ENCODE results near the gene KPNB1. TPM values are rescaled to one million over a fixed set of nuclear protein-coding genes. Genes with fewer than 3 reads are reported as not detected.

KPNB1 gene
- total RNA-seq, 1 experiment from 2014 or later = 742 TPM

DNA sequence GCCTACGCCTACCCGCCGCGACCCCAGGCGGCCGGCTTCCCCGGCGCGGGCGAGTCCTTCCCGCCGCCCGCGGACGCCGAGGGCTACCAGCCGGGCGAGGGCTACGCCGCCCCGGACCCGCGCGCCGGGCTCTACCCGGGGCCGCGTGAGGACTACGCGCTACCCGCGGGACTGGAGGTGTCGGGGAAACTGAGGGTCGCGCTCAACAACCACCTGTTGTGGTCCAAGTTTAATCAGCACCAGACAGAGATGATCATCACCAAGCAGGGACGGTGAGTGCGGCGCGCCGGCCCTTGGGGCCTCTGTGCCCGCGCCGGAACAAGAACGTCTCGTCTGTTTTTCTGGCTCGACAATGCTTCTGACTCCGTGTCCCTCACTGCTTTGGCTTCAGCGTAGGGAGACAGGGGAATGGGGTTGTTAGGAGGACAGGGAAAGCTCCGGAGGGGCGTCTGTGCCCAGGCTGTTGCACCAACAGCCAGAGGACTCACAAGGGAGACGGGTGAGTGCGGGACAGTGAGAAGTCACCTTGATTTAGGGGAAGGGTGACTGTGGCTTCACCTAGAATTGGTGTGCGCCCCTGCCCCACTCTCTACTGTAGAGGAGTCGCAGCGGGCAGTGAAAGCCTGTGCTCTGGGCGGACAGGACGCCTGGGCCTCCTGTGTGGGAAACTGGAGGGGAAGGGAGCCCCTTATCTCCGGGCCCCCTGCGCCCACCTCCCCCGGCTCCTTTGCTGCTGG lies 84.1 kb downstream of the KPNB1 start:
- no peak overlapping the region for H3K18ac ChIP-seq (ENCODE audit: insufficient read length, low read depth, low read length)
- H3K4me2 ChIP-seq (ENCODE audit: insufficient read depth, insufficient read length, low read length) = peak overlapping the region; percentile 67
- H2AK5ac ChIP-seq (ENCODE audit: insufficient read length, low read length) = no peak overlapping the region
- peaks cover 83% of the 10 kb centered on the region for H3K27me3 Mint-ChIP-seq (ENCODE audit: low read depth)
- DNase-seq = peak; percentile 53
- H2AFZ ChIP-seq (ENCODE audit: low read length) = no peak overlapping the region
- no peak overlapping the region for H2BK15ac ChIP-seq (ENCODE audit: low read depth, low read length)
- no peak overlapping the region for H3K14ac ChIP-seq (ENCODE audit: insufficient read depth, low read length)
- H3K56ac ChIP-seq (ENCODE audit: insufficient read length, low read depth, low read length) = no peak overlapping the region
- H3K79me2 ChIP-seq (ENCODE audit: insufficient read depth, low read length) = no peaks in the 10 kb centered on the region
- no peak overlapping the region for H2BK120ac ChIP-seq (ENCODE audit: low read depth, low read length, poor library complexity, severe bottlenecking)
- no peak overlapping the region for H3K27ac Mint-ChIP-seq
- no peak overlapping the region for H2BK5ac ChIP-seq (ENCODE audit: insufficient read length, low read length)
- no peak overlapping the region for H3K23ac ChIP-seq (ENCODE audit: insufficient read length, low read depth, low read length)
- no peaks in the 10 kb centered on the region for H3K79me1 ChIP-seq (ENCODE audit: insufficient read depth, low read depth, low read length, poor library complexity, severe bottlenecking)
- no peak overlapping the region for H4K5ac ChIP-seq (ENCODE audit: insufficient read length, low read depth, low read length)
- peak overlapping the region; percentile 59 to 86 for H3K4me3 Mint-ChIP-seq
- WGBS (ENCODE audit: extremely low coverage, insufficient read length, low lambda C conversion rate) = no CpG with 5 or more reads among the region's 60 CpGs
- H2BK20ac ChIP-seq (ENCODE audit: low read depth, low read length, poor library complexity, severe bottlenecking) = no peak overlapping the region
- H4K91ac ChIP-seq (ENCODE audit: insufficient read length, low read depth, low read length) = no peak overlapping the region
- H2BK12ac ChIP-seq (ENCODE audit: insufficient read length, low read depth, low read length) = no peak overlapping the region
- TF ChIP-seq, protein P1, sequence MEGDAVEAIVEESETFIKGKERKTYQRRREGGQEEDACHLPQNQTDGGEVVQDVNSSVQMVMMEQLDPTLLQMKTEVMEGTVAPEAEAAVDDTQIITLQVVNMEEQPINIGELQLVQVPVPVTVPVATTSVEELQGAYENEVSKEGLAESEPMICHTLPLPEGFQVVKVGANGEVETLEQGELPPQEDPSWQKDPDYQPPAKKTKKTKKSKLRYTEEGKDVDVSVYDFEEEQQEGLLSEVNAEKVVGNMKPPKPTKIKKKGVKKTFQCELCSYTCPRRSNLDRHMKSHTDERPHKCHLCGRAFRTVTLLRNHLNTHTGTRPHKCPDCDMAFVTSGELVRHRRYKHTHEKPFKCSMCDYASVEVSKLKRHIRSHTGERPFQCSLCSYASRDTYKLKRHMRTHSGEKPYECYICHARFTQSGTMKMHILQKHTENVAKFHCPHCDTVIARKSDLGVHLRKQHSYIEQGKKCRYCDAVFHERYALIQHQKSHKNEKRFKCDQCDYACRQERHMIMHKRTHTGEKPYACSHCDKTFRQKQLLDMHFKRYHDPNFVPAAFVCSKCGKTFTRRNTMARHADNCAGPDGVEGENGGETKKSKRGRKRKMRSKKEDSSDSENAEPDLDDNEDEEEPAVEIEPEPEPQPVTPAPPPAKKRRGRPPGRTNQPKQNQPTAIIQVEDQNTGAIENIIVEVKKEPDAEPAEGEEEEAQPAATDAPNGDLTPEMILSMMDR (conservative IDR thresholded peaks at IDR 0.05) = no peak
- H4K8ac ChIP-seq (replicated peaks; ENCODE audit: insufficient read length, low read depth, low read length) = no peak overlapping the region
- peaks cover 9% of the 10 kb centered on the region for H3K23me2 ChIP-seq (ENCODE audit: insufficient read length, low read depth, low read length, poor library complexity, severe bottlenecking)
- H3K9me3 Mint-ChIP-seq = peaks cover 0 to 2% of the 10 kb centered on the region in 2 experiments; a peak in 1 of 5 replicates
- peaks cover 26% of the 10 kb centered on the region for H3K27me3 ChIP-seq (ENCODE audit: insufficient read depth, low read length)
- no peak overlapping the region for H3K4ac ChIP-seq (ENCODE audit: low read depth, low read length)
- no peak overlapping the region for H3T11ph ChIP-seq (ENCODE audit: low read length)
- H3K36me3 Mint-ChIP-seq (ENCODE audit: insufficient read depth in 1 of 3, low read depth in 3 of 3) = no peaks in the 10 kb centered on the region; a peak in 1 of 7 replicates
- H4K20me1 ChIP-seq (ENCODE audit: control insufficient read depth, insufficient read depth, insufficient read length) = no peaks in the 10 kb centered on the region
- no peak overlapping the region for H3K27ac ChIP-seq (ENCODE audit: insufficient read length, low read depth, low read length)
- no peaks in the 10 kb centered on the region for H3K4me1 ChIP-seq (ENCODE audit: insufficient read depth, low read length)
- no peaks in the 10 kb centered on the region for H3K9me3 ChIP-seq (ENCODE audit: control insufficient read depth, low read depth, low read length)
- no peak overlapping the region for H3K9ac ChIP-seq (ENCODE audit: extremely low read depth, insufficient read length, low read length)
- peaks cover 9 to 15% of the 10 kb centered on the region in 2 experiments for H3K4me1 Mint-ChIP-seq
